IPS-11a (cell line): ENCODE data around the gene TAF6L.
"Not testable (repeated sequence)": the region's sequence is repeated elsewhere in the genome, so short reads cannot be mapped to it uniquely, and the experiment has no call there.

Experiments used
- H3K4me3 ChIP-seq: one replicate; pipeline ENCODE4 v1.5.1; 2013; ENCODE audit warnings: low read depth, low read length, control low read depth

TAF6L gene

GRCh38 chr11:62755086-62755615 is 16.0 kb upstream of the TAF6L start:
- no peak overlapping the region for H3K4me3 ChIP-seq

GRCh38 chr11:62757846-62758788 is 13.1 kb upstream of the TAF6L start:
- H3K4me3 ChIP-seq, result peak overlapping the region; percentile 54

GRCh38 chr11:62760867-62761227 is 10.3 kb upstream of the TAF6L start:
- not testable (repeated sequence) for H3K4me3 ChIP-seq

GRCh38 chr11:62770778-62771143 is 435 bp upstream of the TAF6L start:
- H3K4me3 ChIP-seq, result peak overlapping the region; percentile 40

- H3K4me3 ChIP-seq, result no peak overlapping the region
Observed at GRCh38 chr11:62774407-62774806, 3.2 kb downstream of the TAF6L start.

- H3K4me3 ChIP-seq, result no peak overlapping the region
Observed at GRCh38 chr11:62775646-62776045, 4.5 kb downstream of the TAF6L start.

GRCh38 chr11:62777389-62777788 is 6.2 kb downstream of the TAF6L start:
- H3K4me3 ChIP-seq, result no peak overlapping the region

- no peak overlapping the region for H3K4me3 ChIP-seq
Observed at GRCh38 chr11:62778441-62778840, 7.2 kb downstream of the TAF6L start.

- no peak overlapping the region for H3K4me3 ChIP-seq
Observed at GRCh38 chr11:62782753-62783152, 11.6 kb downstream of the TAF6L start.

GRCh38 chr11:62786318-62787004 is 15.3 kb downstream of the TAF6L start:
- H3K4me3 ChIP-seq, result peak overlapping the region; percentile 95

- H3K4me3 ChIP-seq, result peak within 1 kb of the TSS; percentile 95
Observed at GRCh38 chr11:62787005-62787759, 16.0 kb downstream of the TAF6L start, which contains the start of gene TMEM179B. Gene TMEM179B, plus strand, starts transcription at chr11:62787402. Its CDS starts 30 bp downstream, at chr11:62787432.

- H3K4me3 ChIP-seq, result no peak overlapping the region
Observed at GRCh38 chr11:62788991-62789390, 17.8 kb downstream of the TAF6L start.

GRCh38 chr11:62789576-62789975 is 18.4 kb downstream of the TAF6L start:
- H3K4me3 ChIP-seq, result no peak overlapping the region

GRCh38 chr11:62791501-62792201 is 20.5 kb downstream of the TAF6L start, which contains the start of gene TMEM223:
Gene TMEM223, minus strand, starts transcription at chr11:62792006. Its CDS starts 12 bp downstream, at chr11:62791994.
- H3K4me3 ChIP-seq, result peak within 1 kb of the TSS; percentile 97

- H3K4me3 ChIP-seq, result peak overlapping the region; percentile 97
Observed at GRCh38 chr11:62792202-62792575, 21.0 kb downstream of the TAF6L start.

- no peak overlapping the region for H3K4me3 ChIP-seq
Observed at GRCh38 chr11:62794201-62794775, 23.1 kb downstream of the TAF6L start.

GRCh38 chr11:62796281-62796680 is 25.1 kb downstream of the TAF6L start:
- H3K4me3 ChIP-seq, result no peak overlapping the region

GRCh38 chr11:62799486-62799885 is 28.3 kb downstream of the TAF6L start:
- H3K4me3 ChIP-seq, result no peak overlapping the region

- H3K4me3 ChIP-seq, result no peak overlapping the region
Observed at GRCh38 chr11:62801071-62801470, 29.9 kb downstream of the TAF6L start.
